Measurements from ENCODE around the gene C6orf89. TPM values are rescaled to one million over a fixed set of nuclear protein-coding genes. Genes with fewer than 3 reads are reported as not detected.

The C6orf89 gene
- total and polyA plus RNA-seq, 2 of the 8 experiments (the other 6 are each of a cell fraction or from before 2014, with no cell fraction given): 4.6 to 12.3 TPM

DNA sequence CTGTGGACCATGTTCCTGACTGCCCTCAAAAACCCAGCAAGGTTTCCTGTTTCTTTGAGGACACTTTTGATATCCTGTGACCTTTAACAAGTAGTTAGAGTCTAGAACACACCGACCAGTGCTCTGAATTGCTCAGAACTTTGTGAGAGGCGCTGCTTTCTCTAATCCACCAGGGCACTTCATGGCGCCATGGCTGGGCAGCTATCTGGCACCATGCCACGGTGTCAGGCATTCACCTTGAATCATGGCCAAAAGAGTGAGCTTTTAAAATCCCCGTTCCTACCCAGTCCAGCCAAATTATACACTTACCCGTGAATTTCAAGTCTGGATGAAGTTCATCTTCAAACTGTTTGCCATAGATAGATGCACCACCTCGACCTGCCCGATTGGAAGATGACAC, 29.5 kb upstream of the C6orf89 start:
- CTCF ChIA-PET (ENCODE audit: partially characterized antibody): interaction anchor here (0.9 to 12.6 kb wide), 3 partner anchors 8 to 67 kb away, joined by 3 to 99 read pairs (median 14); no protein-coding TSS in a partner anchor
- no peak overlapping the region for H2AFZ ChIP-seq (ENCODE audit: low read length)

More for the DNA sequence above, 29.5 kb upstream of the C6orf89 start:
- peaks cover 0 to 3% of the 10 kb centered on the region in 2 experiments; a peak in 2 of 4 replicates for H3K9me3 ChIP-seq (ENCODE audit: insufficient read depth in 2 of 2, low read depth in 1 of 2, low read length in 1 of 2)
- H3K9ac ChIP-seq (replicated peaks in 1 of 4; ENCODE audit: extremely low read depth in 1 of 4, low read depth in 3 of 4, low read length in 3 of 4): no peak overlapping the region
- H4K5ac ChIP-seq (ENCODE audit: insufficient read length, low read depth, low read length): no peak overlapping the region
- peaks cover 9% of the 10 kb centered on the region; the same call in 1 of the 2 replicates for H3K79me1 ChIP-seq (ENCODE audit: low read depth, low read length)
- no peak overlapping the region for H3K23ac ChIP-seq (ENCODE audit: insufficient read length)
- TF ChIP-seq POU5F1 (IDR thresholded peaks at IDR 0.05; ENCODE audit: low read depth, low read length): no peak
- TF ChIP-seq SIN3A (conservative IDR thresholded peaks at IDR 0.05 in 1 of 2, IDR thresholded peaks at IDR 0.05 in 1 of 2; ENCODE audit: low read depth in 1 of 2, low read length in 2 of 2): no peak
- TF ChIP-seq RFX5 (IDR thresholded peaks at IDR 0.05; ENCODE audit: borderline replicate concordance, low read depth, low read length): no peak
- WGBS, 2 experiments (ENCODE audit: extremely low coverage in 1 of 2, insufficient coverage in 1 of 2, insufficient read length in 1 of 2, insufficient replicate concordance in 2 of 2, low coverage in 1 of 2, low lambda C conversion rate in 2 of 2, missing lambda C conversion rate in 1 of 2): 92% methylated on average over 8 of the region's 8 CpGs; no CpG with 5 or more reads in 1 of the 2 experiments
- no peak overlapping the region for H2BK20ac ChIP-seq (ENCODE audit: low read length)
- H3K4me2 ChIP-seq (ENCODE audit: insufficient read depth in 1 of 2, low read depth in 2 of 2, low read length in 2 of 2): no peak overlapping the region
- H2BK15ac ChIP-seq (ENCODE audit: low read length): no peak overlapping the region
- H3K27me3 ChIP-seq (replicated peaks in 1 of 4; ENCODE audit: control insufficient read depth in 3 of 4, extremely low read depth in 1 of 4, insufficient read depth in 3 of 4, low read length in 3 of 4): no peaks in the 10 kb centered on the region
- H3K27ac ChIP-seq (ENCODE audit: low read depth, low read length): no peak overlapping the region
- no peak overlapping the region for H4K91ac ChIP-seq (replicated peaks; ENCODE audit: insufficient read length, low read length)
- no peak overlapping the region for H2BK120ac ChIP-seq (replicated peaks; ENCODE audit: low read depth, low read length)
- H2AK5ac ChIP-seq (ENCODE audit: low read depth, low read length): no peak overlapping the region
- H3K79me2 ChIP-seq (ENCODE audit: control insufficient read depth in 1 of 2, insufficient read depth in 2 of 2, low read length in 2 of 2): peaks cover 3 to 25% of the 10 kb centered on the region in 2 experiments; a peak in 2 of 4 replicates
- no peak overlapping the region for H3K56ac ChIP-seq (replicated peaks; ENCODE audit: insufficient read length, low read depth, low read length)
- POLR2A ChIA-PET (ENCODE audit: partially characterized antibody): no interaction called here
- no peak overlapping the region for H2BK12ac ChIP-seq (ENCODE audit: low read depth, low read length)
- no peak overlapping the region for H4K8ac ChIP-seq (ENCODE audit: extremely low read depth, insufficient read depth, low read length)
- H3K18ac ChIP-seq (ENCODE audit: extremely low read depth, low read length): no peak overlapping the region
- no peak overlapping the region for H3K4ac ChIP-seq (replicated peaks; ENCODE audit: insufficient read length, low read depth, low read length)
- peaks cover 2 to 11% (median 4%) of the 10 kb centered on the region in 4 experiments; a peak in 5 of 7 replicates for H3K4me1 ChIP-seq (replicated peaks in 1 of 4; ENCODE audit: control insufficient read depth in 3 of 4, insufficient read depth in 4 of 4, low read length in 3 of 4)
- FAIRE-seq: no peak
- no peak for DNase-seq (ENCODE audit: low read depth in 1 of 2, low spot score in 2 of 2)
- H3K36me3 ChIP-seq (ENCODE audit: control insufficient read depth in 2 of 4, insufficient read depth in 4 of 4, low read length in 3 of 4): peaks cover 9 to 44% (median 18%) of the 10 kb centered on the region in 4 experiments; a peak in 7 of 8 replicates
- no peaks in the 10 kb centered on the region for H4K20me1 ChIP-seq (replicated peaks in 1 of 2; ENCODE audit: control insufficient read depth in 1 of 2, insufficient read depth in 2 of 2, low read length in 2 of 2)
- H3K4me3 ChIP-seq (ENCODE audit: extremely low read depth in 1 of 4, insufficient read depth in 2 of 4, low read depth in 3 of 4, low read length in 4 of 4): no peak overlapping the region
- no peaks in the 10 kb centered on the region for H3K23me2 ChIP-seq (ENCODE audit: low read depth, low read length)
- H2BK5ac ChIP-seq (ENCODE audit: low read depth, low read length): no peak overlapping the region
- no peak overlapping the region for H3K14ac ChIP-seq (ENCODE audit: insufficient read length)
